Smooth muscle cell (in vitro differentiated cells): ENCODE data around the gene TDRD9. TPM values are rescaled to one million over a fixed set of nuclear protein-coding genes. Genes with fewer than 3 reads are reported as not detected.

Experiments used
- DNase-seq: peaks from one replicate; lab custom pipeline; 2025; ENCODE audit not compliant: unreplicated experiment; lab: John Stamatoyannopoulos, UW
- H2AFZ ChIP-seq: fragments of 200-600 bp; sonication (generic); 2 replicates; pipeline ENCODE4 v1.6.0; 2016; ENCODE audit warnings: antibody characterized with exemption, low read depth, mild to moderate bottlenecking
- H3F3A ChIP-seq: fragments of 200-600 bp; sonication (generic); 2 replicates; pipeline ENCODE4 v1.6.0; 2017; ENCODE audit warnings: antibody characterized with exemption, low read depth
- H3K27ac ChIP-seq: fragments of 200-600 bp; sonication (generic); 2 replicates; pipeline ENCODE4 v1.5.1; 2016; ENCODE audit warnings: low read depth, mild to moderate bottlenecking
- H3K27me3 ChIP-seq: fragments of 200-600 bp; sonication (generic); 2 replicates; pipeline ENCODE4 v1.6.1; 2016; ENCODE audit warnings: low read depth, mild to moderate bottlenecking
- H3K36me3 ChIP-seq: fragments of 200-600 bp; sonication (generic); 2 replicates; pipeline ENCODE4 v1.5.1; 2016; ENCODE audit warnings: low read depth
- H3K4me1 ChIP-seq: fragments of 200-600 bp; sonication (generic); 2 replicates; pipeline ENCODE4 v1.5.1; 2016; ENCODE audit warnings: low read depth
- H3K4me2 ChIP-seq: fragments of 200-600 bp; sonication (generic); 2 replicates; pipeline ENCODE4 v1.6.0; 2016; ENCODE audit warnings: mild to moderate bottlenecking
- H3K4me3 ChIP-seq: fragments of 200-600 bp; sonication (generic); 2 replicates; pipeline ENCODE4 v1.5.1; 2016; ENCODE audit warnings: mild to moderate bottlenecking
- H3K79me2 ChIP-seq: fragments of 200-600 bp; sonication (generic); 2 replicates; pipeline ENCODE4 v1.6.0; 2016; ENCODE audit warnings: low read depth, mild to moderate bottlenecking
- H3K9ac ChIP-seq: fragments of 200-600 bp; sonication (generic); 2 replicates; pipeline ENCODE4 v1.6.0; 2016; ENCODE audit warnings: low read depth
- H3K9me3 ChIP-seq: fragments of 200-600 bp; sonication (generic); replicated peaks from 2 replicates; pipeline ENCODE4 v1.5.1; 2016; ENCODE audit warnings: low read depth
- H4K20me1 ChIP-seq: fragments of 200-600 bp; sonication (generic); 2 replicates; pipeline ENCODE4 v1.6.0; 2016; ENCODE audit warnings: low read depth
- WGBS: methylation state at CpG from one replicate; pipeline ENCODE4 v1.1.7; 2016; ENCODE audit warnings: low lambda C conversion rate; 5-methylcytosine and 5-hydroxymethylcytosine counted together
- polyA plus RNA-seq: library from polyadenylated mRNA; unstranded; fragments of >200 nt; fragmentation: Nextera tagmentation; extraction: Ambion mirVana; gene quantifications from 2 replicates; pipeline ENCODE4 v1.2.1, GENCODE V29; 2016
- total RNA-seq: library from RNA; depleted of rRNA; stranded (reverse); fragments of >200 nt; gene quantifications from 2 replicates; pipeline ENCODE4 v1.2.3, GENCODE V29; 2014
- TF ChIP-seq, protein P1 (sequence below): fragments of 200-600 bp; sonication (generic); IDR thresholded peaks from 2 replicates; pipeline ENCODE4 v1.5.1; 2017; ENCODE audit warnings: borderline replicate concordance, mild to moderate bottlenecking, antibody characterized with exemption; ENCODE audit not compliant: insufficient read depth, poor library complexity, severe bottlenecking

The TDRD9 gene
- total and polyA plus RNA-seq, 2 experiments from 2014 or later = 1.0 TPM; not detected in 1

DNA sequence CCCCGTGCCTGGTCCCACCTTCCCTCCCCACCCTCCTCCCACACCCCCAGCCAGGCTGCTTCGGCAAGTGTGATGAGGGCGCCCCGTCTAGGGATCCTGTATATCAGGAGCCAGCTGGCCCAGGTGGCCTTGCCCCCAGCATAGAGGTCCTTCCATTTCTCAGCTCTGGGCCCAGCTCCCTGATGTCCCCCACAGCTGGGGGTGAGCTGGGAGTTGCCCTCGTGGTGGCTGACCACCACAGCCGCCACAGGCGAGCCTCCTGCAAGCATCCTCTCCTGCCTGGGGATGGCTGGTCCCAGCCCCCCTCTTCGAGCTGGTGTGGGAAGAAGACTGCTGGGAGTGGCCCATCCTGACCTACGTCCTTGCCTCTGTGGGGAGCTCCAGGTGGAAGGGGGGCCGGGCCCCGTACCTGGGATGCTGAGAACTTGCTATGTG lies 164.7 kb downstream of the TDRD9 start:
- 97% methylated on average over 10 of the region's 11 CpGs for WGBS
- Histone ChIP-seq H3K4me1 (no peaks in the 10 kb centered on the region), H3K79me2 (no peaks in the 10 kb centered on the region), H3K4me2 (no peak overlapping the region), H3K4me3 (no peak overlapping the region), H3F3A (no peaks in the 10 kb centered on the region), H3K27ac (no peak overlapping the region), H3K9me3 (no peaks in the 10 kb centered on the region), H3K27me3 (no peaks in the 10 kb centered on the region), H4K20me1 (no peaks in the 10 kb centered on the region), H3K36me3 (no peaks in the 10 kb centered on the region), H2AFZ (no peak overlapping the region), H3K9ac (no peak overlapping the region)
- TF ChIP-seq, protein P1, sequence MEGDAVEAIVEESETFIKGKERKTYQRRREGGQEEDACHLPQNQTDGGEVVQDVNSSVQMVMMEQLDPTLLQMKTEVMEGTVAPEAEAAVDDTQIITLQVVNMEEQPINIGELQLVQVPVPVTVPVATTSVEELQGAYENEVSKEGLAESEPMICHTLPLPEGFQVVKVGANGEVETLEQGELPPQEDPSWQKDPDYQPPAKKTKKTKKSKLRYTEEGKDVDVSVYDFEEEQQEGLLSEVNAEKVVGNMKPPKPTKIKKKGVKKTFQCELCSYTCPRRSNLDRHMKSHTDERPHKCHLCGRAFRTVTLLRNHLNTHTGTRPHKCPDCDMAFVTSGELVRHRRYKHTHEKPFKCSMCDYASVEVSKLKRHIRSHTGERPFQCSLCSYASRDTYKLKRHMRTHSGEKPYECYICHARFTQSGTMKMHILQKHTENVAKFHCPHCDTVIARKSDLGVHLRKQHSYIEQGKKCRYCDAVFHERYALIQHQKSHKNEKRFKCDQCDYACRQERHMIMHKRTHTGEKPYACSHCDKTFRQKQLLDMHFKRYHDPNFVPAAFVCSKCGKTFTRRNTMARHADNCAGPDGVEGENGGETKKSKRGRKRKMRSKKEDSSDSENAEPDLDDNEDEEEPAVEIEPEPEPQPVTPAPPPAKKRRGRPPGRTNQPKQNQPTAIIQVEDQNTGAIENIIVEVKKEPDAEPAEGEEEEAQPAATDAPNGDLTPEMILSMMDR = no peak
- no peak for DNase-seq

- Histone ChIP-seq H3K9ac (no peak overlapping the region), H4K20me1 (no peaks in the 10 kb centered on the region), H3K79me2 (no peaks in the 10 kb centered on the region), H3K36me3 (no peaks in the 10 kb centered on the region), H3K27me3 (no peaks in the 10 kb centered on the region), H3K4me3 (no peak overlapping the region), H3F3A (no peaks in the 10 kb centered on the region), H2AFZ (no peak overlapping the region), H3K4me1 (no peaks in the 10 kb centered on the region), H3K27ac (no peak overlapping the region), H3K4me2 (no peak overlapping the region), H3K9me3 (no peaks in the 10 kb centered on the region)
- 87% methylated on average over 8 of the region's 18 CpGs for WGBS
- TF ChIP-seq, protein P1 = no peak
- DNase-seq = no peak
These were observed 165.3 kb downstream of the TDRD9 start for GRCh38 chr14:104093366-104094055.

GRCh38 chr14:104094056-104094708 lies 165.9 kb downstream of the TDRD9 start:
- 71% methylated on average over 19 of the region's 20 CpGs for whole genome bisulfite sequencing
- Histone ChIP-seq H3K9me3 (no peaks in the 10 kb centered on the region), H3K4me3 (no peak overlapping the region), H3K4me1 (no peaks in the 10 kb centered on the region), H3K27me3 (no peaks in the 10 kb centered on the region), H3K36me3 (no peaks in the 10 kb centered on the region), H3K9ac (no peak overlapping the region), H3K27ac (no peak overlapping the region), H3K4me2 (no peak overlapping the region), H3K79me2 (no peaks in the 10 kb centered on the region), H2AFZ (no peak overlapping the region), H4K20me1 (no peaks in the 10 kb centered on the region), H3F3A (no peaks in the 10 kb centered on the region)
- TF ChIP-seq, protein P1 = no peak
- no peak for DNase-seq
